Fibroblast of lung (primary cell): Measurements from ENCODE around the gene APBA1.

Experiments used
- CTCF ChIP-seq, 2 donors: IDR thresholded peaks in 1 of 2; conservative IDR thresholded peaks in 1 of 2; 1 replicate in 1 of 2; 2 replicates in 1 of 2; pipeline ENCODE4 v1.5.1; 2011 to 2012; ENCODE audit warnings: low read length in 2 of 2, control low read depth in 1 of 2, inconsistent platforms in 1 of 2, low read depth in 1 of 2, mild to moderate bottlenecking in 1 of 2
- EZH2 ChIP-seq: IDR thresholded peaks from 2 replicates; pipeline ENCODE4 v1.5.1; 2012; ENCODE audit warnings: low read length, control low read depth, mild to moderate bottlenecking; ENCODE audit errors: missing control alignments

DNA sequence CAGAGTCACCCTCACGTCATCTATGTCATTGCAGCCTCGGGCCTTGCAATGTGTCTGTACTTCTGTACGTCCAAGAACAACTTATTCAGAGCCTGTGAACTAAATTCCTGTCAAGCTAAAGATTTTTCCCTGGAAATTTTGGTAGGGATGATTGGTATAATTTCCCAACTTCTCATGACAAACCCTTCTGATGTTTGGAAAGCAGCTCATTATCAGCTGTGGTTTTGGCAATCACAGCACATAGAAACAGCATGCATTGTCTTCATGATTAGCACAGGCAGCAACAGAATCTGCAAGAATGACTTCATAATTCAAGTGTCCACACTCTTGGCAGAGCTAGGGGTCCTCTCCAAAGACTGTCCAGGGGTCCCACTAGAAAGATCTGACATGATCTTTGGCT lies 49.5 kb downstream of the APBA1 start:
- TF ChIP-seq CTCF (conservative IDR thresholded peaks at IDR 0.05 in 1 of 2, IDR thresholded peaks at IDR 0.05 in 1 of 2; ENCODE audit: low read depth in 1 of 2, low read length in 2 of 2): no peak
- TF ChIP-seq EZH2: no peak
